Type B pancreatic cell (in vitro differentiated cells): ENCODE results near the gene PAQR4. TPM values are rescaled to one million over a fixed set of nuclear protein-coding genes. Genes with fewer than 3 reads are reported as not detected.
"Not testable (repeated sequence)": the region's sequence is repeated elsewhere in the genome, so short reads cannot be mapped to it uniquely, and the experiment has no call there.

ENCODE experiments used
- DNase-seq: peaks from one replicate; pipeline ENCODE4 v3.0.0; 2021; ENCODE audit warnings: mixed read lengths; ENCODE audit not compliant: unreplicated experiment; ENCODE audit errors: extremely low spot score
- H3K27ac Mint-ChIP-seq: 2 replicates; pipeline ENCODE4 v1.8.0; 2021; ENCODE audit warnings: mild to moderate bottlenecking, mixed read lengths
- H3K27me3 Mint-ChIP-seq: 2 replicates; pipeline ENCODE4 v1.8.0; 2021; ENCODE audit warnings: mixed read lengths
- H3K36me3 Mint-ChIP-seq: 2 replicates; pipeline ENCODE4 v1.8.0; 2021; ENCODE audit warnings: mixed read lengths
- H3K4me1 Mint-ChIP-seq: one replicate; pipeline ENCODE4 v1.8.0; 2021; ENCODE audit warnings: mixed read lengths; ENCODE audit not compliant: unreplicated experiment
- H3K4me3 Mint-ChIP-seq: 2 replicates; pipeline ENCODE4 v1.8.0; 2021; ENCODE audit warnings: mild to moderate bottlenecking, mixed read lengths
- H3K9me3 Mint-ChIP-seq: 2 replicates; pipeline ENCODE4 v1.8.0; 2021; ENCODE audit warnings: mixed read lengths
- CTCF ChIP-seq: fragments of 200-600 bp; sonication (generic); conservative IDR thresholded peaks from 2 replicates; pipeline ENCODE4 v1.5.0; 2021; ENCODE audit warnings: antibody characterized with exemption, mild to moderate bottlenecking
- total RNA-seq: library from RNA; stranded (reverse); gene quantifications from 2 replicates; pipeline ENCODE4 v1.2.1, GENCODE V29; 2021; ENCODE audit warnings: low replicate concordance

The PAQR4 gene
- total RNA-seq, 1 donor from 2014 or later: 23.8 TPM

GRCh38 chr16:2930236-2930635 is 38.9 kb upstream of the PAQR4 start:
- Mint-ChIP-seq H3K27ac (no peak overlapping the region), H3K27me3 (no peaks in the 10 kb centered on the region), H3K36me3 (no peaks in the 10 kb centered on the region), H3K9me3 (no peaks in the 10 kb centered on the region), H3K4me1 (peaks cover 14% of the 10 kb centered on the region), H3K4me3 (no peak overlapping the region)
- no peak for TF ChIP-seq CTCF
- DNase-seq: no peak

GRCh38 chr16:2931231-2931914 is 37.8 kb upstream of the PAQR4 start:
- H3K4me3 Mint-ChIP-seq, H3K36me3 Mint-ChIP-seq, H3K4me1 Mint-ChIP-seq, H3K9me3 Mint-ChIP-seq, H3K27ac Mint-ChIP-seq, H3K27me3 Mint-ChIP-seq, DNase-seq: not testable (repeated sequence)

- no peaks in the 10 kb centered on the region for H3K9me3 Mint-ChIP-seq
- no peaks in the 10 kb centered on the region for H3K36me3 Mint-ChIP-seq
- no peak for DNase-seq
- H3K4me1 Mint-ChIP-seq: no peaks in the 10 kb centered on the region
- no peak for TF ChIP-seq CTCF
- H3K27me3 Mint-ChIP-seq: no peaks in the 10 kb centered on the region
- H3K4me3 Mint-ChIP-seq: no peak overlapping the region
- no peak overlapping the region for H3K27ac Mint-ChIP-seq
These were observed 36.0 kb upstream of the PAQR4 start for GRCh38 chr16:2933136-2933535.

GRCh38 chr16:2933701-2934100 is 35.4 kb upstream of the PAQR4 start:
- Mint-ChIP-seq H3K9me3 (no peaks in the 10 kb centered on the region), H3K36me3 (no peaks in the 10 kb centered on the region), H3K4me3 (no peak overlapping the region), H3K27ac (no peak overlapping the region), H3K4me1 (no peaks in the 10 kb centered on the region), H3K27me3 (no peaks in the 10 kb centered on the region)
- no peak for DNase-seq
- no peak for TF ChIP-seq CTCF

- no peaks in the 10 kb centered on the region for H3K27me3 Mint-ChIP-seq
- H3K4me1 Mint-ChIP-seq: no peaks in the 10 kb centered on the region
- no peaks in the 10 kb centered on the region for H3K36me3 Mint-ChIP-seq
- H3K4me3 Mint-ChIP-seq: no peak overlapping the region
- no peaks in the 10 kb centered on the region for H3K9me3 Mint-ChIP-seq
- no peak for TF ChIP-seq CTCF
- DNase-seq: no peak
- H3K27ac Mint-ChIP-seq: no peak overlapping the region
These were observed 34.7 kb upstream of the PAQR4 start for GRCh38 chr16:2934450-2934849.

- Mint-ChIP-seq H3K36me3 (peaks cover 4% of the 10 kb centered on the region), H3K4me3 (no peak overlapping the region), H3K27ac (no peak overlapping the region), H3K4me1 (peaks cover 3% of the 10 kb centered on the region), H3K27me3 (no peaks in the 10 kb centered on the region), H3K9me3 (no peaks in the 10 kb centered on the region)
- no peak for DNase-seq
- TF ChIP-seq CTCF: no peak
These were observed 32.6 kb upstream of the PAQR4 start for GRCh38 chr16:2936436-2937011.
